Measurements from ENCODE around the gene ZFAND3. TPM values are rescaled to one million over a fixed set of nuclear protein-coding genes. Genes with fewer than 3 reads are reported as not detected.

Gene ZFAND3
- total RNA-seq, 1 experiment from 2014 or later = 47.2 TPM

GRCh38 chr6:38177882-38178583 lies 358.5 kb downstream of the ZFAND3 start:
- Histone ChIP-seq H3K27ac (ENCODE audit: low read depth, low read length) (no peak overlapping the region), H3K27me3 (ENCODE audit: insufficient read depth, low read length) (no peaks in the 10 kb centered on the region), H3K4me2 (ENCODE audit: low read length) (no peak overlapping the region), H3K4me3 (replicated peaks in 1 of 2; ENCODE audit: low read depth in 1 of 2, low read length in 2 of 2) (no peak overlapping the region), H2AFZ (ENCODE audit: low read depth, low read length, poor library complexity, severe bottlenecking) (no peak overlapping the region), H4K20me1 (ENCODE audit: insufficient read depth) (no peaks in the 10 kb centered on the region), H3K9me3 (ENCODE audit: control insufficient read depth in 1 of 2, insufficient read depth in 1 of 2, low read depth in 1 of 2, low read length in 2 of 2) (no peaks in the 10 kb centered on the region), H3K79me2 (ENCODE audit: insufficient read depth, low read length) (no peaks in the 10 kb centered on the region), H3K36me3 (ENCODE audit: control insufficient read depth in 1 of 2, insufficient read depth in 2 of 2, low read length in 2 of 2) (no peaks in the 10 kb centered on the region), H3K4me1 (ENCODE audit: control insufficient read depth in 1 of 2, insufficient read depth in 2 of 2, low read length in 2 of 2) (no peaks in the 10 kb centered on the region), H3K9me2 (ENCODE audit: insufficient read depth) (no peaks in the 10 kb centered on the region), H3K9ac (ENCODE audit: low read length) (no peak overlapping the region)
- RAD21 ChIA-PET (ENCODE audit: low non-redundant PET in 1 of 2, low total read pairs in 2 of 2, uncharacterized antibody in 2 of 2, unreplicated experiment in 2 of 2) = no interaction called here
- intact Hi-C loops (cut with micrococcal nuclease) = loop anchor here (2.0 kb wide), 1 partner anchor 317 kb away; no protein-coding TSS in a partner anchor
- BruUV-seq (replicated peaks) = no TSS peak
- DNase-seq (ENCODE audit: low read depth, low spot score) (no peak), ATAC-seq (no peak)
- TF ChIP-seq, protein P1, sequence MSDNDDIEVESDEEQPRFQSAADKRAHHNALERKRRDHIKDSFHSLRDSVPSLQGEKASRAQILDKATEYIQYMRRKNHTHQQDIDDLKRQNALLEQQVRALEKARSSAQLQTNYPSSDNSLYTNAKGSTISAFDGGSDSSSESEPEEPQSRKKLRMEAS (IDR thresholded peaks at IDR 0.05) = no peak
- no peak for TF ChIP-seq ELF1 (IDR thresholded peaks at IDR 0.05; ENCODE audit: borderline replicate concordance, low read depth)
- no peak for TF ChIP-seq ZFX (IDR thresholded peaks at IDR 0.05)
- TF ChIP-seq POLR2A (IDR thresholded peaks at IDR 0.05; ENCODE audit: borderline replicate concordance, extremely low read depth, insufficient read depth, insufficient read length) = no peak
- TF ChIP-seq EGR1 (IDR thresholded peaks at IDR 0.05; ENCODE audit: low read depth) = no peak
- TF ChIP-seq RAD21 (IDR thresholded peaks at IDR 0.05; ENCODE audit: low read depth) = no peak
- no peak for TF ChIP-seq SIN3A (IDR thresholded peaks at IDR 0.05; ENCODE audit: low read depth)
- TF ChIP-seq EZH2phosphoT487 (IDR thresholded peaks at IDR 0.05; ENCODE audit: borderline replicate concordance) = no peak
- TF ChIP-seq YY1 (IDR thresholded peaks at IDR 0.05; ENCODE audit: extremely low read depth, insufficient replicate concordance, low read depth, low read length) = no peak
- no peak for TF ChIP-seq TCF7L2 (IDR thresholded peaks at IDR 0.05; ENCODE audit: borderline replicate concordance, extremely low read depth, insufficient read depth, insufficient read length)
- no peak for TF ChIP-seq ZNF274 (IDR thresholded peaks at IDR 0.05; ENCODE audit: low read depth, low read length)
- TF ChIP-seq, protein P2, sequence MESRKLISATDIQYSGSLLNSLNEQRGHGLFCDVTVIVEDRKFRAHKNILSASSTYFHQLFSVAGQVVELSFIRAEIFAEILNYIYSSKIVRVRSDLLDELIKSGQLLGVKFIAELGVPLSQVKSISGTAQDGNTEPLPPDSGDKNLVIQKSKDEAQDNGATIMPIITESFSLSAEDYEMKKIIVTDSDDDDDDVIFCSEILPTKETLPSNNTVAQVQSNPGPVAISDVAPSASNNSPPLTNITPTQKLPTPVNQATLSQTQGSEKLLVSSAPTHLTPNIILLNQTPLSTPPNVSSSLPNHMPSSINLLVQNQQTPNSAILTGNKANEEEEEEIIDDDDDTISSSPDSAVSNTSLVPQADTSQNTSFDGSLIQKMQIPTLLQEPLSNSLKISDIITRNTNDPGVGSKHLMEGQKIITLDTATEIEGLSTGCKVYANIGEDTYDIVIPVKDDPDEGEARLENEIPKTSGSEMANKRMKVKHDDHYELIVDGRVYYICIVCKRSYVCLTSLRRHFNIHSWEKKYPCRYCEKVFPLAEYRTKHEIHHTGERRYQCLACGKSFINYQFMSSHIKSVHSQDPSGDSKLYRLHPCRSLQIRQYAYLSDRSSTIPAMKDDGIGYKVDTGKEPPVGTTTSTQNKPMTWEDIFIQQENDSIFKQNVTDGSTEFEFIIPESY (IDR thresholded peaks at IDR 0.05; ENCODE audit: extremely low read depth, insufficient replicate concordance, low read length) = no peak
- no peak for TF ChIP-seq REST (IDR thresholded peaks at IDR 0.05; ENCODE audit: low read depth)
- no peak for TF ChIP-seq CTCF (IDR thresholded peaks at IDR 0.05 in 2 of 3, conservative IDR thresholded peaks at IDR 0.05 in 1 of 3; ENCODE audit: borderline replicate concordance in 1 of 3, insufficient read depth in 1 of 3, low read depth in 2 of 3, low read length in 2 of 3)
- no peak for TF ChIP-seq ATF3 (IDR thresholded peaks at IDR 0.05)
- TF ChIP-seq POLR2AphosphoS5 (IDR thresholded peaks at IDR 0.05; ENCODE audit: low read depth, low read length) = no peak
- TF ChIP-seq FOSL1 (IDR thresholded peaks at IDR 0.05; ENCODE audit: low read depth) = no peak
- TF ChIP-seq SP1 (IDR thresholded peaks at IDR 0.05; ENCODE audit: low read depth) = no peak
- POLR2A ChIA-PET = no interaction called here
- CTCF ChIA-PET = no interaction called here
